Cardiac muscle cell (in vitro differentiated cells and primary cell): Measurements from ENCODE around the gene SLC38A9. TPM values are rescaled to one million over a fixed set of nuclear protein-coding genes. Genes with fewer than 3 reads are reported as not detected.

Experiments
- DNase-seq, 2 donors: peaks; one replicate each; pipeline versions ENCODE4 v3.0.0 to v3.0.0-alpha.2; 2010 to 2017; ENCODE audit warnings: low read depth in 1 of 2, low spot score in 1 of 2
- H3K27ac ChIP-seq: fragments of 200-600 bp; sonication (generic); 2 replicates; pipeline ENCODE4 v1.5.1; 2016
- H3K27me3 ChIP-seq: fragments of 200-600 bp; sonication (generic); 2 replicates; pipeline ENCODE4 v1.6.0; 2016; ENCODE audit warnings: control low read depth
- H3K36me3 ChIP-seq: fragments of 200-600 bp; sonication (generic); 2 replicates; pipeline ENCODE4 v1.5.1; 2016; ENCODE audit warnings: control low read depth
- H3K4me1 ChIP-seq: fragments of 200-600 bp; sonication (generic); 2 replicates; pipeline ENCODE4 v1.8.1; 2017; ENCODE audit warnings: low read depth, mild to moderate bottlenecking, mixed run types
- H3K4me3 ChIP-seq: fragments of 200-600 bp; sonication (generic); 2 replicates; pipeline ENCODE4 v1.5.1; 2016; ENCODE audit warnings: mild to moderate bottlenecking
- H3K9me3 ChIP-seq: fragments of 200-600 bp; sonication (generic); 2 replicates; pipeline ENCODE4 v1.5.1; 2017; ENCODE audit warnings: low read depth, mild to moderate bottlenecking, control low read depth
- CTCF ChIP-seq: IDR thresholded peaks from 2 replicates; pipeline ENCODE4 v1.5.1; 2012; ENCODE audit warnings: low read depth, mild to moderate bottlenecking, low read length
- polyA plus RNA-seq: library from polyadenylated mRNA; unstranded; fragments of >200 nt; fragmentation: Nextera tagmentation; extraction: Ambion mirVana; gene quantifications from 2 replicates; pipeline ENCODE4 v1.2.1, GENCODE V29; 2016
- total RNA-seq: library from RNA; depleted of rRNA; stranded (reverse); fragments of >200 nt; gene quantifications from 2 replicates; pipeline ENCODE4 v1.2.3, GENCODE V29; 2016

Gene SLC38A9
- total and polyA plus RNA-seq, 2 experiments from 2014 or later: 14.4 to 15.1 TPM

DNA sequence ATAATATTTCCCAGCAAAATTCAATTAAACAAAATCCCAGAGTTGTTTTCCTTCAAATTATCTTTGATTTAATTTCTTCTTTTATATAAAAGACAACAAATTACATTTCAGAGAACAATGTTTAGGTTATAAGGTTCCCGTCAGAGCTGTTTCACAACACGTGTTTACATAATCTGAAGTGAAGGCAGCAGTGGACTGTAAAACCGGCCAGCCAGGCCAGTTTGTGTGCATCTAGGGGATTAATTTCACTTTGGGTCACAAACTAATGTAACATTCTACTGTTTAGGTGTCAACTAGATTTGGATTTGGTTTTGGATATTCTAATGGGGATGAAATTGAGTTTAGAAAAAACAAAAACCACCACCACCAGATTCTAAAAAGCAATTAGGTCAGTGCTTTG lies 90.9 kb downstream of the SLC38A9 start:
- no peak for DNase-seq
- H3K27ac ChIP-seq: no peak overlapping the region
- no peaks in the 10 kb centered on the region for H3K9me3 ChIP-seq
- H3K4me3 ChIP-seq: no peak overlapping the region
- no peaks in the 10 kb centered on the region for H3K36me3 ChIP-seq
- no peak for TF ChIP-seq CTCF
- H3K27me3 ChIP-seq: no peaks in the 10 kb centered on the region
- no peaks in the 10 kb centered on the region for H3K4me1 ChIP-seq

DNA sequence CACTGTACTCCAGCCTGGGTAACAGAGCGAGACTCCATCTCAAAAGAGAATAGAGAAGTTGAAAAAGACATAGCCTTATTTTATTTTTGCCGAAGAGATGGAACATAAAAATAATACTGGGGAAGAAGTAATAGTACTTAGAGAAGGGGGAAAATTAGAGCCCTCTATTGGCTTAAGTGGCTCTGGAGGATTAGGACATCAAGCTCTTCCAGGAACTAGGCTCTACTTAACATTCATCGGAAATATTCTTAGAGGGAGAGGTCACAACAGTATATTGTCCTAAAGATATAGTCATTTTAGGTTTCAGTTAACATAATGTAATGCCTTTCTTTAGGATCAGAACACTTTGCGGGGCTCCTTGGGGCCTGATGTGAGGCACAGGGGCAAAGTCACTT lies 91.4 kb downstream of the SLC38A9 start:
- no peak for TF ChIP-seq CTCF
- Histone ChIP-seq H3K36me3 (no peaks in the 10 kb centered on the region), H3K4me1 (no peaks in the 10 kb centered on the region), H3K9me3 (no peaks in the 10 kb centered on the region), H3K27ac (no peak overlapping the region), H3K4me3 (no peak overlapping the region), H3K27me3 (no peaks in the 10 kb centered on the region)
- DNase-seq: no peak

- DNase-seq: no peak
- H3K4me3 ChIP-seq: no peak overlapping the region
- no peaks in the 10 kb centered on the region for H3K9me3 ChIP-seq
- no peaks in the 10 kb centered on the region for H3K27me3 ChIP-seq
- no peak overlapping the region for H3K27ac ChIP-seq
- no peaks in the 10 kb centered on the region for H3K4me1 ChIP-seq
- no peaks in the 10 kb centered on the region for H3K36me3 ChIP-seq
- no peak for TF ChIP-seq CTCF
Measured at GRCh38 chr5:55620009-55620765, 91.9 kb downstream of the SLC38A9 start.

DNA sequence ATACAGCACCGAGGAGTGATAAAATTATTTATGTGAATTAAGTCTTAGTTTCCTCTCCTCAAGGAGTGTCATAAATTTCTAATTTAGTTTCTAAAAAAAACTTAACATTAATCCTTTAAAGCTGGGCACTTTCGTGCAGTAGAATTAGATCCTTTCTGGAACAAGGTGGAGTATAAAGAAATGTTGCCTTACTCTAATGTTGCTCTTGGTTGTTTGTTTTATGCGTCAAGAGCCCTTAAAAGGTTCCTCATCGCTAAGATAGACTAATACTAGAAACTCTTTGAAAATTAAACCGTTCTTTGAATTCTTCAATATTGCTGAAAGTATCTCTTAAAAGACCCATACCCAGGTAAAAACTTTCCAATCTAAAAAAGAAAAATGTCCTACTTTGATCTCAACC lies 93.8 kb downstream of the SLC38A9 start:
- Histone ChIP-seq H3K4me1 (no peaks in the 10 kb centered on the region), H3K4me3 (no peak overlapping the region), H3K27me3 (no peaks in the 10 kb centered on the region), H3K9me3 (no peaks in the 10 kb centered on the region), H3K36me3 (no peaks in the 10 kb centered on the region), H3K27ac (no peak overlapping the region)
- DNase-seq: no peak
- TF ChIP-seq CTCF: no peak

DNA sequence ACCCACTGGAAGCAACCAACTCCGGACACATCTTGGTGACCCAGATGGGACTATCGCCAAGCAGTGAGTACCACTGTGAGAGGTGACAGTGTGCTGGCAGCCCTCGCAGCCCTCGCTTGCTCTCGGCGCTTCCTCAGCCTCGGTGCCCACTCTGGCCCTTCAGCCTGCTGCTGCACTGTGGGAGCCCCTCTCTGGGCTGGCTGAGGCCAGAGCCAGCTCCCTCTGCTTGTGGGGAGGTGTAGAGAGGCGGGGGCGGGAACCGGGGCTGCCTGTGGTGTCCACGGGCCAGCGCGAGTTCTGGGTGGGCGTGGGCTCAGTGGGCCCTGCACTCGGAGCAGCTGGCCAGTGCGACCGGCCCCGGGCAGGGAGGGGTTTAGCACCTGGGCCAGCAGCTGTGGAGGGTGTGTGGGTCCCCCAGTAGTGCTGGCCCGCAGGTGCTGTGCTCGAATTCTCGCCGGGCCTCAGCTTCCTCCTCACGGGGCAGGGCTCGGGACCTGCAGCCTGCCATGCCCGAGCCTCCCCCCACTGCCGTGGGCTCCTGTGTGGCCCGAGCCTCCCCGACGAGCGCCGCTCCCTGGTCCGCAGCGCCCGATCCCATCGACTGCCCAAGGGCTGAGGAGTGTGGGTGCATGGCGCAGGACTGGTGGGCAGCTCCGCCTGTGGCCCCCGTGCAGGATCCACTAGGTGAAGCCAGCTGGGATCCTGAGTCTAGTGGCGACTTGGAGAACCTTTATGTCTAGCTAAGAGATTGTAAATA lies 98.8 kb downstream of the SLC38A9 start:
- Histone ChIP-seq H3K9me3 (no peaks in the 10 kb centered on the region), H3K27ac (no peak overlapping the region), H3K4me1 (no peaks in the 10 kb centered on the region), H3K27me3 (no peaks in the 10 kb centered on the region), H3K36me3 (no peaks in the 10 kb centered on the region), H3K4me3 (no peak overlapping the region)
- no peak for DNase-seq
- TF ChIP-seq CTCF: no peak
